ENCODE results near the gene DGKG.

- TF ChIP-seq CTCF (IDR thresholded peaks at IDR 0.05) (no peak), POLR2A (IDR thresholded peaks at IDR 0.05) (no peak)
These were observed 143.6 kb downstream of the DGKG start for GRCh38 chr3:186218421-186218820.

All from lower leg skin (tissue), 3 donors.